ENCODE data around the gene PLEKHG5.

- TF ChIP-seq CTCF (IDR thresholded peaks at IDR 0.05 in 4 of 5, conservative IDR thresholded peaks at IDR 0.05 in 1 of 5) (no peak), POLR2A (IDR thresholded peaks at IDR 0.05) (no peak)
Observed at GRCh38 chr1:6461538-6462411, 29.7 kb downstream of the PLEKHG5 start.
